ENCODE results near the gene C1orf159. TPM values are rescaled to one million over a fixed set of nuclear protein-coding genes. Genes with fewer than 3 reads are reported as not detected.

C1orf159 gene
- total RNA-seq, 1 donor from 2014 or later = 31.8 TPM

- no peak for DNase-seq (ENCODE audit: low spot score in 2 of 2, unreplicated experiment in 2 of 2)
- H3K4me1 Mint-ChIP-seq = peaks cover 9% of the 10 kb centered on the region
- H3K27me3 Mint-ChIP-seq (ENCODE audit: low read depth) = peaks cover 9% of the 10 kb centered on the region
- H3K4me3 Mint-ChIP-seq = no peak overlapping the region
- H3K36me3 Mint-ChIP-seq = peaks cover 15% of the 10 kb centered on the region
- no peaks in the 10 kb centered on the region for H3K9me3 Mint-ChIP-seq
- no peak for TF ChIP-seq CTCF (IDR thresholded peaks at IDR 0.05; ENCODE audit: unreplicated experiment)
- H3K27ac Mint-ChIP-seq = no peak overlapping the region
These were observed 72.0 kb downstream of the C1orf159 start for GRCh38 chr1:1043921-1044320.

DNA sequence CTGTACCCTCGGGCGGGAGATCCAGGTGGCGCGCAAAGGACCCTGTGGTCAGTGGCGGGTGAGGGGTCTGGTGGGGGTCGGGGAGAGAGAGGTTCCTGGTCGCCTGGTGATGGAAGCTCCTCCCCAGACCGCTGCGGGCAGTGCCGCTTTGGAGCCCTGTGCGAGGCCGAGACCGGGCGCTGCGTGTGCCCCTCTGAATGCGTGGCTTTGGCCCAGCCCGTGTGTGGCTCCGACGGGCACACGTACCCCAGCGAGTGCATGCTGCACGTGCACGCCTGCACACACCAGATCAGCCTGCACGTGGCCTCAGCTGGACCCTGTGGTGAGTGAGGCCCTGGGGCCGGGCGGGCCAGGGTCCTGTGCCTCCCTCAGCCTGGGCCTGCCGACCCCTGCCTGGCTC lies 72.5 kb downstream of the C1orf159 start:
- no peak for TF ChIP-seq CTCF (IDR thresholded peaks at IDR 0.05; ENCODE audit: unreplicated experiment)
- Mint-ChIP-seq H3K27ac (no peak overlapping the region), H3K4me1 (peaks cover 14% of the 10 kb centered on the region), H3K4me3 (no peak overlapping the region), H3K9me3 (no peaks in the 10 kb centered on the region), H3K27me3 (ENCODE audit: low read depth) (peaks cover 14% of the 10 kb centered on the region), H3K36me3 (peaks cover 19% of the 10 kb centered on the region)
- DNase-seq (ENCODE audit: low spot score in 2 of 2, unreplicated experiment in 2 of 2) = no peak

GRCh38 chr1:1042835-1043234 lies 73.1 kb downstream of the C1orf159 start:
- no peaks in the 10 kb centered on the region for H3K9me3 Mint-ChIP-seq
- H3K27ac Mint-ChIP-seq = no peak overlapping the region
- peaks cover 21% of the 10 kb centered on the region for H3K36me3 Mint-ChIP-seq
- no peak for TF ChIP-seq CTCF (IDR thresholded peaks at IDR 0.05; ENCODE audit: unreplicated experiment)
- peaks cover 17% of the 10 kb centered on the region for H3K27me3 Mint-ChIP-seq (ENCODE audit: low read depth)
- H3K4me1 Mint-ChIP-seq = peaks cover 15% of the 10 kb centered on the region
- no peak overlapping the region for H3K4me3 Mint-ChIP-seq
- no peak for DNase-seq (ENCODE audit: low spot score in 2 of 2, unreplicated experiment in 2 of 2)

GRCh38 chr1:1041873-1042272 lies 74.0 kb downstream of the C1orf159 start:
- peaks cover 15% of the 10 kb centered on the region for H3K36me3 Mint-ChIP-seq
- no peaks in the 10 kb centered on the region for H3K9me3 Mint-ChIP-seq
- peaks cover 15% of the 10 kb centered on the region for H3K4me1 Mint-ChIP-seq
- H3K4me3 Mint-ChIP-seq = no peak overlapping the region
- no peak for DNase-seq (ENCODE audit: low spot score in 2 of 2, unreplicated experiment in 2 of 2)
- peaks cover 19% of the 10 kb centered on the region for H3K27me3 Mint-ChIP-seq (ENCODE audit: low read depth)
- no peak overlapping the region for H3K27ac Mint-ChIP-seq
- no peak for TF ChIP-seq CTCF (IDR thresholded peaks at IDR 0.05; ENCODE audit: unreplicated experiment)

DNA sequence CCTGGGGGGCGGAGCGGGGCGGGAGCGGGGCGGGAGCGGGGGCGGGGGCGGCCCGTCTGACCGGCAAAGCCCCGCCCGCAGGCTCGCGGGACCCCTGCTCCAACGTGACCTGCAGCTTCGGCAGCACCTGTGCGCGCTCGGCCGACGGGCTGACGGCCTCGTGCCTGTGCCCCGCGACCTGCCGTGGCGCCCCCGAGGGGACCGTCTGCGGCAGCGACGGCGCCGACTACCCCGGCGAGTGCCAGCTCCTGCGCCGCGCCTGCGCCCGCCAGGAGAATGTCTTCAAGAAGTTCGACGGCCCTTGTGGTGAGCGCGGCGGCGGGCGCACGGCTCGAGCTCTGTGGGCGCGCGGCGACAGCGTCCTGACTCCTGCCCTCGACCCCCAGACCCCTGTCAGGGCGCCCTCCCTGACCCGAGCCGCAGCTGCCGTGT lies 74.8 kb downstream of the C1orf159 start:
- peaks cover 22% of the 10 kb centered on the region for H3K27me3 Mint-ChIP-seq (ENCODE audit: low read depth)
- H3K27ac Mint-ChIP-seq = no peak overlapping the region
- peaks cover 15% of the 10 kb centered on the region for H3K4me1 Mint-ChIP-seq
- DNase-seq (ENCODE audit: low spot score in 2 of 2, unreplicated experiment in 2 of 2) = no peak
- TF ChIP-seq CTCF (IDR thresholded peaks at IDR 0.05; ENCODE audit: unreplicated experiment) = no peak
- peaks cover 16% of the 10 kb centered on the region for H3K36me3 Mint-ChIP-seq
- H3K9me3 Mint-ChIP-seq = no peaks in the 10 kb centered on the region
- no peak overlapping the region for H3K4me3 Mint-ChIP-seq
